Neural cell (in vitro differentiated cells): ENCODE results near the gene RCC2. TPM values are rescaled to one million over a fixed set of nuclear protein-coding genes. Genes with fewer than 3 reads are reported as not detected.

Experiments used
- H2AFZ ChIP-seq: fragments of 200-600, 300-800 bp; sonication (generic), shearing (Covaris generic); 2 replicates; pipeline ENCODE4 v1.6.0; 2014; ENCODE audit warnings: low read depth, mild to moderate bottlenecking, antibody characterized with exemption, low read length, moderate library complexity
- H3F3A ChIP-seq: fragments of 200-600 bp; shearing (Covaris generic); 2 replicates; pipeline ENCODE4 v1.6.1; 2016; ENCODE audit warnings: mild to moderate bottlenecking, moderate library complexity, mixed read lengths, antibody characterized with exemption, low read length; ENCODE audit not compliant: insufficient read depth, poor library complexity, severe bottlenecking
- H3K27ac ChIP-seq: fragments of 200-600, 300-800 bp; sonication (generic), shearing (Covaris generic); 2 replicates; pipeline ENCODE4 v1.5.1; 2014; ENCODE audit warnings: mild to moderate bottlenecking, low read length, moderate library complexity
- H3K27me3 ChIP-seq: fragments of 300-800, 200-600 bp; sonication (generic), shearing (Covaris generic); 2 replicates; pipeline ENCODE4 v1.6.0; 2014; ENCODE audit warnings: mild to moderate bottlenecking, low read depth, low read length, moderate library complexity; ENCODE audit not compliant: insufficient read depth
- H3K36me3 ChIP-seq: fragments of 300-800, 200-600 bp; sonication (generic), shearing (Covaris generic); 2 replicates; pipeline ENCODE4 v1.5.1; 2014; ENCODE audit warnings: mild to moderate bottlenecking, antibody characterized with exemption, low read length, moderate library complexity; ENCODE audit not compliant: insufficient read depth
- H3K4me2 ChIP-seq: fragments of 300-800, 200-600 bp; sonication (generic), shearing (Covaris generic); 2 replicates; pipeline ENCODE4 v1.6.0; 2014; ENCODE audit warnings: mild to moderate bottlenecking, low read length
- H3K4me3 ChIP-seq: fragments of 300-800, 200-600 bp; sonication (generic), shearing (Covaris generic); 2 replicates; pipeline ENCODE4 v1.5.1; 2014; ENCODE audit warnings: mild to moderate bottlenecking, low read length, moderate library complexity
- H3K79me2 ChIP-seq: fragments of 200-600 bp; shearing (Covaris generic); replicated peaks from 2 replicates; pipeline ENCODE4 v1.6.0; 2014; ENCODE audit warnings: mild to moderate bottlenecking, low read length, moderate library complexity; ENCODE audit not compliant: insufficient read depth
- H3K9ac ChIP-seq: fragments of 300-800, 200-600 bp; sonication (generic), shearing (Covaris generic); 2 replicates; pipeline ENCODE4 v1.6.1; 2016; ENCODE audit warnings: mild to moderate bottlenecking, low read length, mixed read lengths
- H3K9me2 ChIP-seq: fragments of 200-600 bp; shearing (Covaris generic); 2 replicates; pipeline ENCODE4 v1.6.1; 2016; ENCODE audit warnings: mild to moderate bottlenecking, low read length, mixed read lengths; ENCODE audit not compliant: insufficient read depth
- H3K9me3 ChIP-seq: fragments of 200-600, 300-800 bp; sonication (generic), shearing (Covaris generic); 2 replicates; pipeline ENCODE4 v1.6.1; 2016; ENCODE audit warnings: mild to moderate bottlenecking, mixed run types, low read length, moderate library complexity, mixed read lengths
- H4K20me1 ChIP-seq: fragments of 200-600 bp; shearing (Covaris generic); 2 replicates; pipeline ENCODE4 v1.6.1; 2016; ENCODE audit warnings: mild to moderate bottlenecking, mixed run types; ENCODE audit not compliant: insufficient read depth
- EP300 ChIP-seq: fragments of 450-650 bp; conservative IDR thresholded peaks from 2 replicates; pipeline ENCODE4 v1.6.1; 2014; ENCODE audit warnings: antibody characterized with exemption, mild to moderate bottlenecking, moderate library complexity; ENCODE audit not compliant: poor library complexity, severe bottlenecking
- EZH2 ChIP-seq: fragments of 200-600, 300-800 bp; shearing (Covaris generic), sonication (generic); IDR thresholded peaks from 2 replicates; pipeline ENCODE4 v1.6.1; 2014; ENCODE audit warnings: antibody characterized with exemption, low read length, borderline replicate concordance, mild to moderate bottlenecking; ENCODE audit not compliant: insufficient read depth, poor library complexity, severe bottlenecking
- MXI1 ChIP-seq: fragments of 450-650 bp; conservative IDR thresholded peaks from 2 replicates; pipeline ENCODE4 v1.6.1; 2014; ENCODE audit warnings: antibody characterized with exemption, mild to moderate bottlenecking; ENCODE audit not compliant: poor library complexity, severe bottlenecking
- POLR2AphosphoS5 ChIP-seq: IDR thresholded peaks from 2 replicates; pipeline ENCODE4 v1.6.1; 2012
- RAD21 ChIP-seq: fragments of 450-650 bp; conservative IDR thresholded peaks from 2 replicates; pipeline ENCODE4 v1.6.1; 2014; ENCODE audit warnings: antibody characterized with exemption, mild to moderate bottlenecking, moderate library complexity
- SMC3 ChIP-seq: fragments of 450-650 bp; conservative IDR thresholded peaks from 2 replicates; pipeline ENCODE4 v1.6.1; 2014; ENCODE audit warnings: antibody characterized with exemption, mild to moderate bottlenecking, moderate library complexity; ENCODE audit not compliant: poor library complexity
- TAF1 ChIP-seq: IDR thresholded peaks from 2 replicates; pipeline ENCODE4 v1.6.1; 2012; ENCODE audit warnings: low read depth
- polyA plus RNA-seq: library from polyadenylated mRNA; depleted of rRNA; stranded (reverse); fragments of >200 nt; gene quantifications from 2 replicates; pipeline ENCODE4 v1.2.3, GENCODE V29; 2014
- TF ChIP-seq, protein P1 (sequence below): IDR thresholded peaks from 2 replicates; pipeline ENCODE4 v1.6.1; 2012; ENCODE audit warnings: borderline replicate concordance
- TF ChIP-seq, protein P2 (sequence below): fragments of 450-650 bp; IDR thresholded peaks from 2 replicates; pipeline ENCODE4 v1.5.1; 2014; ENCODE audit warnings: antibody characterized with exemption, mild to moderate bottlenecking, moderate library complexity; ENCODE audit not compliant: poor library complexity, severe bottlenecking

The RCC2 gene
- polyA plus RNA-seq, 1 donor from 2014 or later = 34.4 TPM

DNA sequence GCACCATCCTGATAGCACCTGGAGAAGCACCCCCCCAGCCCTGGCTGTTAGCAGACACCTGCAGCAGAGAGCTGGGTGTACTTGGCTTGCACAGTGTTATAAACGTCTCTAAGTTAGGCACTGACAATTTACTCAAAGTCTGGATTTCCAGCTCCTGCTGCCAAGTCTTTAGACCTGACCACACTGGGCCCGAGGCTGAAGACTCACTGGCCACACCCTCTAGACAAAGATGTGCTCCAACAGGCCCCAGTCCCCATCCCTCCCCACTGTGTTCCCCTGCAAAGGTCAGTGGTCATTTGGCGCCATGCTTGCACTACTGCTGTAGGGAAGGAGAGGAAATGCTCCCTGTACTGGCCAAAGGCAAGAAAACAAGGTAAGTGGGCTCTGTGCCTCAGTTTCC lies 36.4 kb downstream of the RCC2 start:
- no peak overlapping the region for H3K27ac ChIP-seq
- no peaks in the 10 kb centered on the region for H3K9me3 ChIP-seq
- no peaks in the 10 kb centered on the region for H3K79me2 ChIP-seq
- H3F3A ChIP-seq = no peaks in the 10 kb centered on the region
- H3K9me2 ChIP-seq = no peaks in the 10 kb centered on the region
- H3K27me3 ChIP-seq = no peaks in the 10 kb centered on the region
- H3K36me3 ChIP-seq = no peaks in the 10 kb centered on the region
- H3K4me2 ChIP-seq = no peak overlapping the region
- H3K9ac ChIP-seq = no peak overlapping the region
- TF ChIP-seq, protein P1, sequence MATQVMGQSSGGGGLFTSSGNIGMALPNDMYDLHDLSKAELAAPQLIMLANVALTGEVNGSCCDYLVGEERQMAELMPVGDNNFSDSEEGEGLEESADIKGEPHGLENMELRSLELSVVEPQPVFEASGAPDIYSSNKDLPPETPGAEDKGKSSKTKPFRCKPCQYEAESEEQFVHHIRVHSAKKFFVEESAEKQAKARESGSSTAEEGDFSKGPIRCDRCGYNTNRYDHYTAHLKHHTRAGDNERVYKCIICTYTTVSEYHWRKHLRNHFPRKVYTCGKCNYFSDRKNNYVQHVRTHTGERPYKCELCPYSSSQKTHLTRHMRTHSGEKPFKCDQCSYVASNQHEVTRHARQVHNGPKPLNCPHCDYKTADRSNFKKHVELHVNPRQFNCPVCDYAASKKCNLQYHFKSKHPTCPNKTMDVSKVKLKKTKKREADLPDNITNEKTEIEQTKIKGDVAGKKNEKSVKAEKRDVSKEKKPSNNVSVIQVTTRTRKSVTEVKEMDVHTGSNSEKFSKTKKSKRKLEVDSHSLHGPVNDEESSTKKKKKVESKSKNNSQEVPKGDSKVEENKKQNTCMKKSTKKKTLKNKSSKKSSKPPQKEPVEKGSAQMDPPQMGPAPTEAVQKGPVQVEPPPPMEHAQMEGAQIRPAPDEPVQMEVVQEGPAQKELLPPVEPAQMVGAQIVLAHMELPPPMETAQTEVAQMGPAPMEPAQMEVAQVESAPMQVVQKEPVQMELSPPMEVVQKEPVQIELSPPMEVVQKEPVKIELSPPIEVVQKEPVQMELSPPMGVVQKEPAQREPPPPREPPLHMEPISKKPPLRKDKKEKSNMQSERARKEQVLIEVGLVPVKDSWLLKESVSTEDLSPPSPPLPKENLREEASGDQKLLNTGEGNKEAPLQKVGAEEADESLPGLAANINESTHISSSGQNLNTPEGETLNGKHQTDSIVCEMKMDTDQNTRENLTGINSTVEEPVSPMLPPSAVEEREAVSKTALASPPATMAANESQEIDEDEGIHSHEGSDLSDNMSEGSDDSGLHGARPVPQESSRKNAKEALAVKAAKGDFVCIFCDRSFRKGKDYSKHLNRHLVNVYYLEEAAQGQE = no peak
- TF ChIP-seq EP300 = no peak
- TF ChIP-seq EZH2 = no peak
- no peak for TF ChIP-seq POLR2AphosphoS5
- TF ChIP-seq MXI1 = no peak
- TF ChIP-seq SMC3 = no peak
- TF ChIP-seq RAD21 = no peak
- no peak for TF ChIP-seq TAF1
- TF ChIP-seq, protein P2, sequence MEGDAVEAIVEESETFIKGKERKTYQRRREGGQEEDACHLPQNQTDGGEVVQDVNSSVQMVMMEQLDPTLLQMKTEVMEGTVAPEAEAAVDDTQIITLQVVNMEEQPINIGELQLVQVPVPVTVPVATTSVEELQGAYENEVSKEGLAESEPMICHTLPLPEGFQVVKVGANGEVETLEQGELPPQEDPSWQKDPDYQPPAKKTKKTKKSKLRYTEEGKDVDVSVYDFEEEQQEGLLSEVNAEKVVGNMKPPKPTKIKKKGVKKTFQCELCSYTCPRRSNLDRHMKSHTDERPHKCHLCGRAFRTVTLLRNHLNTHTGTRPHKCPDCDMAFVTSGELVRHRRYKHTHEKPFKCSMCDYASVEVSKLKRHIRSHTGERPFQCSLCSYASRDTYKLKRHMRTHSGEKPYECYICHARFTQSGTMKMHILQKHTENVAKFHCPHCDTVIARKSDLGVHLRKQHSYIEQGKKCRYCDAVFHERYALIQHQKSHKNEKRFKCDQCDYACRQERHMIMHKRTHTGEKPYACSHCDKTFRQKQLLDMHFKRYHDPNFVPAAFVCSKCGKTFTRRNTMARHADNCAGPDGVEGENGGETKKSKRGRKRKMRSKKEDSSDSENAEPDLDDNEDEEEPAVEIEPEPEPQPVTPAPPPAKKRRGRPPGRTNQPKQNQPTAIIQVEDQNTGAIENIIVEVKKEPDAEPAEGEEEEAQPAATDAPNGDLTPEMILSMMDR = no peak
- no peak overlapping the region for H2AFZ ChIP-seq
- H3K4me3 ChIP-seq = no peak overlapping the region
- no peaks in the 10 kb centered on the region for H4K20me1 ChIP-seq

DNA sequence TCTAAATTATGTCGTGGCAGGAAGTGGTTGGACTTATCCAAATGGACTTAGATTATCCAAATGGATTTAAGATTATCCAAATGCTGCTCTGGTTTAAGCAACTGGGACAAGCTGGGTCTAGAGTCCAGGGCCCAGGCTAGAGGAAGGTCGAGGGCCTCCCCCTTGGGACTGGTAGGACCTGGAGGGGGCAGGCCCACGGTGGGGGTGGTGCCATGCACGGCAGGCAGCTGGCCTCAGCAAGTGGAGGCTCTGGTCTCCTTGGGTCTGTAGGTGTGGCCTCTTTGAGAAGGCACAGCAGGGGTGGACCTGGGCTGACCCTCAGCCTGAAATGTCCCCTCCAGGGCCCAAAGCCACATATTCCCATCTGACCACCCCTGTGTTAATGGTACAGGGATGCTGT lies 37.6 kb downstream of the RCC2 start:
- Histone ChIP-seq H3K9ac (no peak overlapping the region), H3K9me3 (no peaks in the 10 kb centered on the region), H3K27me3 (no peaks in the 10 kb centered on the region), H3K4me2 (no peak overlapping the region), H2AFZ (no peak overlapping the region), H3F3A (no peaks in the 10 kb centered on the region), H3K9me2 (no peaks in the 10 kb centered on the region), H3K79me2 (no peaks in the 10 kb centered on the region), H3K36me3 (no peaks in the 10 kb centered on the region), H4K20me1 (no peaks in the 10 kb centered on the region), H3K27ac (no peak overlapping the region), H3K4me3 (no peak overlapping the region)
- TF ChIP-seq MXI1 (no peak), TAF1 (no peak), POLR2AphosphoS5 (no peak), EP300 (no peak), EZH2 (no peak), SMC3 (no peak), RAD21 (no peak)
- TF ChIP-seq, protein P2 = no peak
- TF ChIP-seq, protein P1 = no peak
